Stimulated activated naive CD4-positive, alpha-beta T cell treated with Interleukin-2 at 50 U/mL for 16 hours (primary cell): ENCODE data around the gene IQCC.

Experiments
- DNase-seq: peaks from one replicate; lab custom pipeline; 2025; lab: John Stamatoyannopoulos, UW

Gene IQCC

DNA sequence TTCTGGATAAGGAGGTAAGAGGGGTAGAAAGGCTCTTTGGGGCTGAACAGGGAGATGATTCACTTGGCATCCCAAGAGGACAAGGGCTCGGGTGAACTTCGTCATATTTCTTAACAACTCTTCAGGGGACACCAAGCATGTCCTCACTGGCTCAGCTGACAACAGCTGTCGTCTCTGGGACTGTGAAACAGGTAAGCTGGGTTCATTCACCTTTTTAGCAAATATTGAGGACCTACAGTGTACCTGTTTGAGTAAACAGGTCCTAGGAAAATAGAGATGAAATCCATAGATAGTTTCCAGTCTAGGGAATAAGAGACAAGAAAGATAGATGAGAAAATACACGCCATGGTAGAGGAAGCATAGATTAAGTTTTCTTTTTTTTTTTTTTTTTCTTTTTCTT, 18.8 kb downstream of the IQCC start:
- DNase-seq: no peak

DNA sequence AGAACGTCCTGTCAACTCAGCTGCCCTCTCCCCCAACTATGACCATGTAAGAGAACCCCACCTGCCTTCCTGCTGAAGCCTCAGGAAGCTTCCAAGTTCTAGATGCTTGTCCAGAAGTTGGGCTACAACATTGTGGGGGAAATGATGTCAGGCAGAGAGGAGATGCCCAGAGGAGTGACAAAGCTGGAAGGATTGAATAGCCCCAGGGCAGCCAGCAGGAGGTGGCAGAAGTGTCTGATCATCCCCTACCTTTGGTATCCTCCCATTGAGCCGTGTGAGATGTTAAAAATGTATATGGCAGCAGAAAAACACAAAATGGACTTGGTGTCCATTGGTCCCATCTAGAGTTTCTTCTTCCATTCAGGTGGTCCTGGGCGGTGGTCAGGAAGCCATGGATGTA, 23.3 kb downstream of the IQCC start:
- no peak for DNase-seq

DNA sequence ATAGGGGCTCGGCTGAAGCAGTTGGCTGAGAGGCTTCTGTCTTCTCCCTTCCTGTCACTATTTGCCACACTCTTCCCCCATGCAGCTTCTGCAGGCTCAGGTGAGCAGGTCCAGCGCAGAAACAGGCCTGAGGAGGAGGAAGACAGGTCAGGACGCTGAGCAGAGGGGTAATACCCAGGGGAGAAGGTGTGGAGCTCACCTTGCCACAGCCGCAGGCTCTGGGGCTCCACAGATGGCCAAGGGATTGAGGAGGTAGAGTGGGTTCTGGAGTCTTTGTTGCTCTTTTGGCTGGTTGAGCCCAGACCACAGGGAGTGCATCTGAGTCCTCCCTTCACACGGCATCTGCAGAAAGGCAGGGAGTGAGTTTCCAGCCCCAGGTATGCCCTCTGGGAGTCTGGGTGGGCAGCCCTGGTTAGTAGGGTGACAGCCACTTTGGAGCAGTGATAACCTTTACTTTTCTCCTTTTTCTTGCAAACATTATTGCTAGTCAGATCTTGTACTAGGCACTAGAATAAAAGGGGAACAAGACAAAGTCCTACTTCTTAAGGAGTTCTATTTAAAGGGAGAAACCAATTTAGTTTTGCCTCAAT, 26.5 kb downstream of the IQCC start:
- DNase-seq: no peak

DNA sequence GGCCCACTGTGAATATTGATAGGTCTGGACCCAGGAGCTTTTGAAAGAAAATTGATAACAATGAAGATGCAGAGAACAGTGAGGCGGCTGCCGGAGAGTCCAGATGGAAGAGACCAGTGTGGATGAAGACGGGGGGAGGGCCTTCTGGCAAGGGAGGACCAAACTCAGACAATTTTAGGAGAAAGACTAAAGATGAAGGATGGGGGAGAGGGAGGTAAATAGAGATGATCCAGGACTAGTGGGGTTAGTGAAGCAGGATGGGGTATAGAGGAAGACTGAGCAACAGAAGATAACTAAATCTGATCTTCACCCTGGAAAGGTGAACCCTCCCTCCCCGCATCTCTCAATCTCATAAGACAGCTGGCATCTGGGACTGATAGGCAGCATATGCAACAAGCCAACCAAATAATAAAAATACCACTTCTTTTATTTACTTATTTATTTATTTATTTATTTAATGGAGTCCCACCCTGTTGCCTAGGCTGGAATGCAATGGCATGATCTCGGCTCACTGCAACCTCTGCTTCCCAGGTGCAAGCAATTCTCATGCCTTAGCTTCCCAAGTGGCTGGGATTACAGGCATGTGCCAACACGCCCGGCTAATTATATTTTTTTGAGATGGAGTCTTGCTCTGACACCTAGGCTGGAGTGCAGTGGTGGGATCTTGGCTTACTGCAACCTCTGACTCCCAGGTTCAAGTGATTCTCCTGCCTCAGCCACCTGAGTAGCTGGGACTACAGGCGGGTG, 27.3 kb downstream of the IQCC start:
- no peak for DNase-seq

DNA sequence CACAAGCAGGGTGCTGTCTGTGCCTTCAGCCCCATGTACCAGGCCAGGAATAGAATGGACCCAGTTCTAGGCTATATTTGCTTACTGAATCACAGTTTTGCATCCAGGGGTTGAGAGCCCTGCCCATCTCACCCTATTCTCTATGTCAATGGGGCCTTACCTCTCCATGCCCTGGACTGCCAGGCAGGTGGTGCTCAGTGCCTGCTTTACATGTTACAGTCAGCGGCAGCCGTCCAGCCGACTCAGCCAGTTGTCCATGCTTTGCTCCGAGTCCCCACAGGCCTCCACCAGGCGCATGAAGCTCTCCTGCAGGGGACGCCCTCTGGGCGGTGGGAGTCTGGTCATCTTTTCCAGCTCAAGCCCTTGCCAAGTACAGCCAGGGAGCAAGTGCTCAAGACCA, 29.3 kb downstream of the IQCC start:
- no peak for DNase-seq

DNA sequence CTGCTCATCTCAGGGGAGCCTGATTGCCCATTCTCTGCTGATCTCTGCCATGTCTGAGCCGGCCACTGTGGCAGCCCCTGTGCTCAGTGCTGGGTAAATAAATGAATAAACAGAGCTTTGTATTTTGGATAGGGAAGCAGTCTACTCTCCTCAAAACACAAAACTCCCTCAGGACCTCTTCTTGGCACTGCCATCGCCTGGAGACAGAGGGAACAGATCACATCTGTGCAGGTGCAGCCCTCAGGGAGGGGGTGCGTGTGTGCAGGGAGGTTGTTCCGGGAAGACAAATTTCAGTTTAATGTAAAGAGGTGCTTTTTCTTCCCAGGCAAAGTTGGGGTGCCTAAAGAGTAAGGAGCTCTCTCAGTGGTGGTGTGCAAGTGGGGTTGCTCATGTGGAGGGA, 33.9 kb downstream of the IQCC start:
- DNase-seq: no peak

DNA sequence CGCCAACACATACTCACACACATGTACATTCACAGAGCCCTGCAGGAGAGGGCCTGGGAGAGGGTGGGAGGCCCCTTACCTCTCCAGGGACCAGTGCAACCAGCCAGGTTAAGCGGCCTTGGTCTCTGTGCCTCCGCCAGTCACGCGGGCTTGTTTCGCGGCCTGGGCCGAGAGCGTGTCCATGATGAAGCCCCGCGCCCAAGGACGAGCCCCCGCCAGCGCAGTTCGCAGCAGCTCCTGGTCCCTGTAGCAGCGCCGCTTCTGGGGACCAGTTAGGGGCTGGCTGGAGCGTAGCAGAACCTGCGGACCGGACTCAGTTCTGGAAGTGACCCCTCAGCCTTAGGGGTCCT, 34.3 kb downstream of the IQCC start:
- DNase-seq: no peak

DNA sequence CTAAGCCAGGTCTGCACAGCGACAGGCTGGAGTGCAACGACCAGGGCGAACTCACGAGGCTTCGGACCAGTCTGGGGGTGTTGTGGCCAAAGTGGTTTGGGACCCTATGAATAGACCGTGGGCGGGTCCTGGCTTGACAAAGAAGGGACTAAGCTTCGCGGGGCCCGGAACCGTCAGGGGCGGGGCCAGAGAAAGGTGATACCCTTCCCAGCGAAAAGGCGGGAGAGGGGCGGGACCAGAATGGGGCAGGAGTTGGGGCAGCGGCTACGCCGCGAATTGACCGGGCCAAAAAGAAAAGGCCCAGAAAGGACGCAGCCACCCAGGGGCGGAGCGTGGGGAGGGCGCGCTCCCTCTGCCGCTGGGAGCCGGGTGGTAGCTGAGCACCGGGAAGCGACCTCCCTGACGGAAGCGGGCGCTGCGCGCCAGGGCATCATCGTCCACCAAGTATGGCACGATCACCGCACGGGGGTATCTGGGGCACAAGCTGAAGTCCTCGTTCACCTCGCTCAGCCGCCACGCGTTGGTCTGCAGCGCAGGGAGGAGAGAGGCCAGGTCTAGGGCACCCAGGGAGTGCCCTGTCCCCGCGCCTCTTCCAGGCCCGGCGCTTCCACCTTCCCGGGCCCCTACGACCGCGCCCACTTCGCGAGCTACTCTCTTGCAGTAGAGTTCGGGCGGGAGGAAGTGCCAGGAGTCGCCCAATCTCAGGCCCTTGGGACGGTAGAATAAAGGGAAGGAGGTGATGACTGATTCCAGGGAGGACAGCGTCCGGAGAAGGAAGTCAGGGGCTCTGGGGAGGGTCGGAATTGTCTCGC, 34.9 kb downstream of the IQCC start:
- peak; percentile 34 for DNase-seq

DNA sequence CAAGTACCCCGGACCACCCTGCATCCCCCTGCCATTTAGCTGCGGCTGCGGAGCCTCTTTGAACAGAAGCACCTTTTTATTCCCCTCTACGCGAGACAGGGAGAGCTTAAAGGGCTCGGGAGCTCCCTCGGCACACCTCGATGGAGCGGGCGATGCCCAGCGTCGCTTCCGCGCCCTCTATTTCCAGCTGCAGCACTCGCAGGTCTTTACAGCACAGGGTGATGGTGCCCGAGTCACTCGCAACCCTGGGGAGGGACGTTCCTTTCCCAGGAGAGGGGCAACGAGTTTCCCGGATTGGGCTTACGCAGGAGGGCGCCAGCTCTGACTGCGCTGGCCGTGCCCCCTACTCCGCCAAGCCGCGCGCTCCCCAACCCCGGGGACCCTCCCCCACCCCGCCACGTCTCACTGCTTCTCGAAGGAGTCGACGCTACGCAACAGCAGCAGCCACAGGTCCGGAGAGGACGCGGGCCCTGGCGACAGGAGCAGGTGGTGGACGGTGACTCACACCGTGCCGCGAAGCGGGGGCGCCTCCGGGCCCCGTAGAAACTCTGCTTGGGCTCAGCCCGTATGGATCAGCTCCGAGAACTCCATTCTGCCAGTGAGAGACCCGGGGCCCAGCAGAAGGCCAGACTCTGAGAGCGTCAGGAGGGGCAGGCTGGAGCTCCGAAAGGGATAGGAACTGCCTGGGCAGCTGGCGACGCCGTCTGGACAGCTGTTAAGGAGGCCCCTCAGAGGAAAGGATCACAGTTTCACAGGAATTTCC, 35.7 kb downstream of the IQCC start:
- peak; percentile 49 for DNase-seq

DNA sequence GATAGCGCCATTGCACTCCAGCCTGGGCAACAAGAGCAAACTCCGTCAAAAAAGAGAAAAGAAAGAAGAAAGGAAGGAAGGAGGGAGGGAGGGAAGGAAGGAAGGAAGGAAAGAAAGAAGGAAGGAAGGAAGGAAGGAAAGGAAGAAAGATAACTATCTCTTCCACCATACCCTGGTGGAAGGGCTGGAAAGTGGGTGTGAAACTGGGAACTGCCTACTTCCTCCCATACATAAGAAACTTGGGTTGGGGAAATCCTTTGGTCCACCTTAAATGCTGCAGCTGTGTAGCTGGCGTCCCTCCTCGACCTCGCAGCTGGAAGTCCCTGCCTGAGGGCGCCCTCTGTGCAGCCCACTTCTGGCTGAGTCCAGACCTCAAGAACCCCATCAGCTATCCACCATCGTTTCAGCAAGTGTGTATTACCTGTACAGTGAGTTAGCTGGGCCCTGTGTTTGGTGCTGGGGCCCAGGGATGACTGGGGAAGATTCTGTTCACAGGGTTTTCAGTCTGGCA, 36.9 kb downstream of the IQCC start:
- no peak for DNase-seq

DNA sequence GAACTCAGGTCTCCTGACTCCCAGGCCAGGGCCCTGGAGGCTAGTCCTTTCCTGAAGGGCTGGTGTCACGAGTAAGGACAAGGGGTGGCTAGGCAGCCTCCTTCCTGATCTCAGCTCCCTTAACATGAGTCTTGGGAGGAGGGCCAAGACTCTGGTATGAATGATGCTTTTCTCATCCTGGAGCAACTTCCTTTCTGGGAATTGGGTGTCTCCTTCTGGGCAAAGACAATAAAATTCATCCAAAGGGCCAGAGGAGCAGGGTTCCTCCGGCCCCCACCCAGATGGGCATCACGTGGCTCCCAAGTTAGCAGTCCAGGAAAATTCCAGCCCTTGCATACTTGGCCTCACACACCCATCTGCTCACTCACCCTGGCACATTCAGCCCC, 41.4 kb downstream of the IQCC start, which contains the start of gene FAM167B:
Gene FAM167B, plus strand, starts transcription at position 335 of the 386 bp plus-strand sequence. CDS start 200 bp downstream, outside the sequence.
- no peak for DNase-seq

DNA sequence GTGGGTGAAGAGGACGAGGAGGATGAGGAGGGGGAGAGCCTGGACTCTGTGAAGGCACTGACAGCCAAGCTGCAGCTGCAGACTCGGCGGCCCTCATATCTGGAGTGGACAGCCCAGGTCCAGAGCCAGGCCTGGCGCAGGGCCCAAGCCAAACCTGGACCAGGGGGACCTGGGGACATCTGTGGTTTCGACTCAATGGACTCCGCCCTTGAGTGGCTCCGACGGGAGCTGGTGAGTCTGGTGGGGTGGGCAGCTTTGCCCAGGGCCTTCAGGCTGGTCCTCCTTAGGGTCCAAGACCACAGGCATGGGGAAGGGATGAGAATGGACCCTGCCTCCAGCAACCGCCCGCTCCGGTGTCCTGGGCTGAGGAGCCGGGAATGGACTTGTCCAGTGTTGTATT, 42.0 kb downstream of the IQCC start:
- no peak for DNase-seq

DNA sequence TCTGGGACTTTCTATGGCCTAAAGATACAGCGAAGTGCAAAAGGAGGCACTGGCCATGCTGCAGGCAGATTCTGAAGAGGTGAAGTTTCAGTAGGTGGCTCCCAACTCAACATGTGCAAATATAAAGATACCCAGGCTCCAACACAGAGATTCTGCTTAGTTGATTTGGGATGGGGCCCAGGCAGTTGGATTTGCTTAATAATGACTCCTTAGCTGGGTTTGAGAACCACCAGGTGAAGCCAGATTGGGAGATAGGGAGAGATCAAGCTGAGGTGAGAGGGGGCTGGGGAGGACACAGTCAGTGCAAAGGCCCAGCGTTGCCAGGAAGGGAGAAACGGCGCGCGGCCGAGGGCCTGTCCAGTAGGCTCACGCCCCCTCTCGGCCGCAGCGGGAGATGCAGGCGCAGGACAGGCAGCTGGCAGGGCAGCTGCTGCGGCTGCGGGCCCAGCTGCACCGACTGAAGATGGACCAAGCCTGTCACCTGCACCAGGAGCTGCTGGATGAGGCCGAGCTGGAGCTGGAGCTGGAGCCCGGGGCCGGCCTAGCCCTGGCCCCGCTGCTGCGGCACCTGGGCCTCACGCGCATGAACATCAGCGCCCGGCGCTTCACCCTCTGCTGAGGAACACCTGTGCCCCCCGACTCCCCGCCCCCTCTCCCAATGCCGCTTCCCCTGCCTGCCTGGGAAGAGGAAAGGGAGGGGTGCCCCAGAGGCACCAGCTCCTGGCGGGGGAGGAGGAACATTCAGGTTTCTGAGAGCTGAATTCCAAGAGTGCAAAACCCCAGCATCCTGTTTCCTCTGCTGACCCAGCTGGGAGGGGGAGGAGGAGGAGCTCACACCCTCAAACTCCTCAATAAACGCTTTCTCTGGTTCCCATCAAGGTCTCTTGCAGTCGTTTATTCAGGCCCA, 42.8 kb downstream of the IQCC start:
- peak; percentile 80 for DNase-seq

DNA sequence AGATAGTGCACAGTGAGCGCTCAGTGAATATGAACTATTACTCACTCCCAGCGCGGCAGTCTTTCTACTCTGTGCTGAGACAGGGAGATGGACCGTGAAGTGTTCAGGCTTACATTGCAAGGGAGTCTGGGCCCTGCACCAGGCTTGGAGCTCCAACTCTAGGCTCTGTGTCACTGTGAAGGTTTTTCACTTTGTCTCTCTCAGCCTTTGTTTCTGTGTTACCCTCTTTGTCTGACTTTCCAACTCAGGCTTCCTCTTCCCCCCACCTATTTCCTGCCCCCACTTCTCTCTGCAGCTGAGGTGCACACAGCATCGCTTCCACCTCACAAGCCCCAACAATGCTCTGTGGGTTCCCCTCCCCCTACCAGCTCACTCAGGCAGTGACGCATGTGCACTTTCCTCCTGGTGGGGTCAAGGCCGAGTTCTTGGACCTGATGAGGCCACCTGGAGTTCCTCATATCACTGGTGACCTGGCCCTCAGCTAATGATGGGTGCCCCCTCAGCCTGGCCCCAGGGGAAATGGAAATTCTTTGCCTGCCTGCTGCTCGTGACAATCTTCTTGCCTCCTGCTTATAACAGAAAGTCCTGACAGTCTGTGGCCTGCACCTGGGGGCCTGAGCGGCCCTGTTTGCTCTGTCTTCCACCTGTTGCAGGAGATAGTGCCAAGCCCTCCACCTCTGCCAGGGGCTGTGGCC, 44.5 kb downstream of the IQCC start:
- peak; percentile 75 for DNase-seq

DNA sequence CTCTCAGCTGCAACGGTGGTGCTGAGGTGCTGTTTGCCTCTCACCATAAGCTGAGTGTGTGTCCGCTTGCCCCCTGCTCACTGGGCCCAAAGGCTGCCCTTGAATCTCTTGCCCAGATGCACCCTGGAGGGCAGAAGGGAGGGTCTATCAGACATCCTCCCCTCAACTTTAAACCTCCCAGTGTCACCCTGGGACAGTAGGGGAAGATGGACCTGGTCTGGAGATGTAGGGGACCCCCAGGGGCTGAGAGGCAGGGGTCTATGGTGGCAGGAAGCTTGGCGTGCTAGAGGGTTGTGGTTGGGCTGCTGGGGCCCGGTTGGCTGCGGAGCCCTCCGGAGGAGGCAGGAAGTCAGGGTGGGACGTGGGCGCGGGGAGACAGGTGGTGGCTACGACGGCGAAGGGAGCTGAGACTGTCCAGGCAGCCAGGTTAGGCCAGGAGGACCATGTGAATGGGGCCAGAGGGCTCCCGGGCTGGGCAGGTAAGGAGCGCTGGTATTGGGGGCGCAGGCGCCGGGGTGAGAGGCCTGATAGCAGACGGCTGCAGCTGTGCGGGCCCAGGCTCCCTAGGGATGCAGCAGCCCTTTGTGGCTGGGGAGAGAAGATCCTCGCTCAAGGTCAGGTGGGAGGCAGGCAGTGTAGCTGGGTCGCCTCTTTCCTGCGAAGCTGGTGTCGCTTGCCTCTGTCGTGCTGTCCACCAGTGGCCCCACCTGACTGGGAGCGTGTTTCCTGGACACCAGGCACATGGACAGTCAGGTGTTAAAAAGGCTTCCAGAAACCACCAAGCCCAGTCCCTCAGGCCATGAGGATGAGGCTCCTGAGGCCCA, 45.6 kb downstream of the IQCC start, which contains the start of gene LCK:
Gene LCK, plus strand, starts transcription at position 373 of the 824 bp plus-strand sequence. CDS start 23,065 bp downstream, outside the sequence.
- peak; percentile 69 for DNase-seq

DNA sequence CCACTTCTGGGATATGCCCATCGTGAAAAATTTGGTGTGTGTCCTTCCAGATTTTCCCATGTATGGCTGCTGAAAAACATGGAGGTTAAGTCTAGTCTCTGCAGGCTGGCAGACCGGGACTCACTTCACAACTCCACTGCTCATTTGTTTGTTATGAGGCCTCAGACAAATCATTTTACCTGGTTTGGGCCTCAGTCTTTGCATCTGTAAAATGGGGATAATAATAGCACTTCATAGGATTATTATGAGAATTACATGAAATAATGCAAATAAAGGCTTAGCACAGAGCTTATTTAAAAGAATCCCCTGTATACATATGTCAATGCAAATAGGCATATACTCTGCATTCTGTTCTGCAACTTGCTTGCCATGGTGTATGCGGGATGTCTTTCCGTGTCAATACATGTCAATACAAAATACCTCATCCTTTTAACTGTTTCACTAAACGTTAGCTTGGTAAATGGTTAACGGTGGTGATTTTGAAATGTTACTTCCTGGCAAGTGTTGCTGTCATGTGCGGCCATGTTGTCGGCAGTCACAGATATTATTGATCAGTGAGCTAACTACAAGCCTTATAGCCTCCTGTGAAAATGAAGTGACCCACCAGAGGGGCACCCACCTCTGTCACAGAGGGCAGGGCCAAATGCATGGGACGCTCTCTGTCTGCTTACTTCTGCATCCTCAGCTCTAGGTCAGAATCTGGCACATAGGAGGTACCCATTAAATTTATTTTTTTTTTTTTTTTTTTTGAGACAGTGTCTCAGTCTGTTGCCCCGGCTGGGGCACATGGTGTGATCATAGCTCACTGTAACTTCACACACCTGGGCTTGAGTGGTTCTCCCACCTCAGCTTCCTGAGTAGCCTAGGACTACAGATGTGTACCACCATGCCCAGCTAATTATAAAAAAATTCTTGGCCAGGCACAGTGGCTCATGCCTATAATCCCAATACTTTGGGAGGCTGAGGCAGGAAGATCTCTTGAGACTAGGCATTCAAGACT, 49.9 kb downstream of the IQCC start:
- no peak for DNase-seq

DNA sequence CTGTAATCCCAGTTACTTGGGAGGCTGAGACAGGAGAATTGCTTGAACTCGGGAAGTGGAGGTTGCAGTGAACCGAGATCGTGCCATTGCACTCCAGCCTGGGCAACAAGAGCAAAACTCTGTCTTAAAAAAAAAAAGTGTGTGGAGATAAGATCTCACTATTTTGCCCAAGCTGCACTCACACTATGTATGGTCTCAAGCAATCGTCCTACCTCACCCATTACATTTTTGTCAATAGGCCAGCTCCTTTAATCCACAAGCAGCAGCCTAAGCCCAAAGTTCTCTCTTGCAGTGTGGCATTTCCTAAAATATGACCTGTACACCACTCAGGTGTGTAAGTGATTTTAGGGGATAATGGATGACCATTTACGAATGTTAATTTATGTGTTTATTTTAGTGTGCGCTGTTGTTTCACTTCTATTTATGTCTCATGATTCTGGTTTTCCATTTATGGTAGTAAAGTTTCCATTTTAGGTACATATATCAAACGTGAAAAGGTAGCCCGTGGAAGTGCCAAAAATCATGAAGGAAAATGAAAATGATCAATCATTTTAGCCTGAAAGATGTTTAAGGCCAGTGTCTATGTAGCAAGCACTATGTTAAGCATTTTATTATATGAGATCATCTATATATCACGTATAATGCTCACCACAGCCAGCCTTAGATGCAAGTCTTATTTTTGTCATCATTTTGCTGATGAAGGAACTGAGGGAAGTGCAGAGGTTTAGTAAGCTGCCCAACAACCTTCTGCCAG, 51.2 kb downstream of the IQCC start:
- no peak for DNase-seq

DNA sequence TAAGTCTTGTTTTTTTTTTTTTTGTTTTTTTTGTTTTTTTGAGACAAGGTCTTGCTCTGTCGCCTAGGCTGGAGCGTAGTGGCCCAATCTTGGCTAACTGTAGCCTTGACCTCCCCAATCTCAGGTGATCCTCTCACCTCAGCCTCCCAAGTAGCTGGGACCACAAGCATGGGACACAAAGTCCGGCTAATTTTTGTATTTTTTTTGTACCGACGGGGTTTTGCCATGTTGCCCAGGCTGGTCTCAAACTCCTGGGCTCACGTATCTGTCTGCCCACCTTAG, 51.7 kb downstream of the IQCC start:
- no peak for DNase-seq
